Testis (tissue), 3 donors: ENCODE results near the gene SNN. TPM values are rescaled to one million over a fixed set of nuclear protein-coding genes. Genes with fewer than 3 reads are reported as not detected.

Experiments
- DNase-seq: peaks from one replicate; pipeline ENCODE4 v3.0.0-alpha.2; 2019
- H3K27ac ChIP-seq, 2 donors: fragments of 200-600 bp; sonication (generic); one replicate each; pipeline ENCODE4 v1.5.1; 2019
- H3K27me3 ChIP-seq: fragments of 200-600 bp; sonication (generic); one replicate; pipeline ENCODE4 v1.5.1; 2019
- H3K36me3 ChIP-seq: fragments of 200-600 bp; sonication (generic); one replicate; pipeline ENCODE4 v1.5.1; 2017; ENCODE audit warnings: low read depth; ENCODE audit errors: missing control alignments
- H3K4me1 ChIP-seq: fragments of 200-600 bp; sonication (generic); one replicate; pipeline ENCODE4 v1.5.1; 2019
- H3K4me3 ChIP-seq, 2 donors: fragments of 200-600 bp; sonication (generic); one replicate each; pipeline ENCODE4 v1.5.1; 2017 to 2019
- H3K9me3 ChIP-seq: fragments of 200-600 bp; sonication (generic); one replicate; pipeline ENCODE4 v1.5.1; 2017
- POLR2A ChIP-seq: fragments of 450-650 bp; IDR thresholded peaks from one replicate; pipeline ENCODE4 v1.6.1; 2017; ENCODE audit warnings: antibody characterized with exemption, mild to moderate bottlenecking, moderate library complexity
- WGBS, 2 donors: methylation state at CpG; one replicate each; pipeline ENCODE4 v1.1.5; 2018; 5-methylcytosine and 5-hydroxymethylcytosine counted together
- intact Hi-C: fragments of 100-400 bp; cut with DNase I; formaldehyde crosslinking; loops from one replicate; pipeline ENCODE4 v1.15.1; 2023; ENCODE audit warnings: low total_unique reads
- polyA plus RNA-seq: library from polyadenylated mRNA; stranded (reverse); fragments of 350-450 nt; fragmentation: Illumina TruSeq; extraction: RNeasy Lipid Tissue Mini Kit (QIAGEN cat#74804); gene quantifications from one replicate; pipeline ENCODE4 v1.2.3, GENCODE V29; 2014; ENCODE audit warnings: low read depth, low replicate concordance; ENCODE audit not compliant: insufficient read depth
- total RNA-seq, 2 donors: library from RNA; depleted of rRNA; stranded (reverse); fragments of >200 nt; gene quantifications; one replicate each; pipeline ENCODE4 v1.2.3, GENCODE V29; 2016
- TF ChIP-seq, protein P1 (sequence below), 3 experiments: fragments of 450-650 bp in 2 of 3; fragments of 200-600 bp in 1 of 3; sonication (generic) in 1 of 3; IDR thresholded peaks; one replicate each; pipeline ENCODE4 v1.5.1; 2016 to 2019; ENCODE audit warnings: antibody characterized with exemption in 3 of 3, mild to moderate bottlenecking in 2 of 3, moderate library complexity in 1 of 3

SNN gene
- total and polyA plus RNA-seq, 3 donors from 2014 or later = 7.0 to 10.3 (median 10.1) TPM

DNA sequence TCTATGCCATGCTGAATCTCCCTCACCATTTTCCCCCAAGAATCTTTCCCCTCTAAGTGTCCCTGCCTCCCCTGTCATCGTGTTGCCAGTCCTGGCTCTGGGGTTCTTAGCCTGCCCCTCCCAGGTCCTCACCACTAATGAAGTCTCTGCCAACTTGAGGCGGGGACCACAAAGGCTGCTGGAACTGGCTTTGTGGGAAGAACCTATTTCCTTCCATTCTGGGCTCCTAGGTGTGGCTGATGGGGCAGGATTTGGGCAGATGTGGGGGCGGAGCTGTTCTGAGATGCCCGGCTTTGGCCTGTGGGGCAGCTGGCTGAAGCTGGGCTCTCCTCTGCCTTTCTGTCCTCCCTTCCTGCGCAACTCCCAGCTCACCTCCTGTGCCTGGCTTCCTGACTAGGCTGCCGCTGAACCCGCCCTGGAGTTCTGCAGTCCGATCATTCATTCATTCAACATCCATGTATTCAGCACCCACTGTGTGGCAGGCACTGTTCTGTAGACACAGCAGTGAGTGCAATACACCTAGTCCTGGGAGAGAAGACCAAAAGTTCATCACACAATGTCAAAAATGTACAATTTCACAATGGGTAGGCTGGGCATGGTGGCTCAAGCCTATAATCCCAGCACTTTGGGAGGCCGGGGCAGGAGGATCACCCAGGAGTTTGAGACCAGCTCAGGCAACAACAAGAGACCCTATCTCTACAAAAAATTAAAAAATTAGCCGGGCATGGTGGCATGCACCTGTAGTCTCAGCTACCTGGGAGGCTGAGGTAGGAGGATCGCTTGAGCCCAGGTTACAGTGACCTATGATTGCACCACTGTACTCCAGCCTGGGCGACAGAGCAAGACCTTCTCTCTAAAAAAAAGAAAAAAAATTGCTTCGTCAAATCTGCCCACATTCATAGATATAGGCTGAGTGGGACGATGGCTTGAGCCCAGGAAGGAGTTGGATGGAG, 1.9 kb upstream of the SNN start:
- Histone ChIP-seq H3K27ac (no peak overlapping the region), H3K27me3 (no peaks in the 10 kb centered on the region), H3K9me3 (no peaks in the 10 kb centered on the region), H3K4me3 (no peak overlapping the region), H3K4me1 (peaks cover 17% of the 10 kb centered on the region), H3K36me3 (no peaks in the 10 kb centered on the region)
- intact Hi-C loops = no loop called here
- no peak for TF ChIP-seq POLR2A
- TF ChIP-seq, protein P1, sequence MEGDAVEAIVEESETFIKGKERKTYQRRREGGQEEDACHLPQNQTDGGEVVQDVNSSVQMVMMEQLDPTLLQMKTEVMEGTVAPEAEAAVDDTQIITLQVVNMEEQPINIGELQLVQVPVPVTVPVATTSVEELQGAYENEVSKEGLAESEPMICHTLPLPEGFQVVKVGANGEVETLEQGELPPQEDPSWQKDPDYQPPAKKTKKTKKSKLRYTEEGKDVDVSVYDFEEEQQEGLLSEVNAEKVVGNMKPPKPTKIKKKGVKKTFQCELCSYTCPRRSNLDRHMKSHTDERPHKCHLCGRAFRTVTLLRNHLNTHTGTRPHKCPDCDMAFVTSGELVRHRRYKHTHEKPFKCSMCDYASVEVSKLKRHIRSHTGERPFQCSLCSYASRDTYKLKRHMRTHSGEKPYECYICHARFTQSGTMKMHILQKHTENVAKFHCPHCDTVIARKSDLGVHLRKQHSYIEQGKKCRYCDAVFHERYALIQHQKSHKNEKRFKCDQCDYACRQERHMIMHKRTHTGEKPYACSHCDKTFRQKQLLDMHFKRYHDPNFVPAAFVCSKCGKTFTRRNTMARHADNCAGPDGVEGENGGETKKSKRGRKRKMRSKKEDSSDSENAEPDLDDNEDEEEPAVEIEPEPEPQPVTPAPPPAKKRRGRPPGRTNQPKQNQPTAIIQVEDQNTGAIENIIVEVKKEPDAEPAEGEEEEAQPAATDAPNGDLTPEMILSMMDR (IDR thresholded peaks at IDR 0.05) = no peak
- DNase-seq = no peak
- 82 to 86% methylated on average over 13 to 14 of the region's 14 CpGs for WGBS, 2 donors

DNA sequence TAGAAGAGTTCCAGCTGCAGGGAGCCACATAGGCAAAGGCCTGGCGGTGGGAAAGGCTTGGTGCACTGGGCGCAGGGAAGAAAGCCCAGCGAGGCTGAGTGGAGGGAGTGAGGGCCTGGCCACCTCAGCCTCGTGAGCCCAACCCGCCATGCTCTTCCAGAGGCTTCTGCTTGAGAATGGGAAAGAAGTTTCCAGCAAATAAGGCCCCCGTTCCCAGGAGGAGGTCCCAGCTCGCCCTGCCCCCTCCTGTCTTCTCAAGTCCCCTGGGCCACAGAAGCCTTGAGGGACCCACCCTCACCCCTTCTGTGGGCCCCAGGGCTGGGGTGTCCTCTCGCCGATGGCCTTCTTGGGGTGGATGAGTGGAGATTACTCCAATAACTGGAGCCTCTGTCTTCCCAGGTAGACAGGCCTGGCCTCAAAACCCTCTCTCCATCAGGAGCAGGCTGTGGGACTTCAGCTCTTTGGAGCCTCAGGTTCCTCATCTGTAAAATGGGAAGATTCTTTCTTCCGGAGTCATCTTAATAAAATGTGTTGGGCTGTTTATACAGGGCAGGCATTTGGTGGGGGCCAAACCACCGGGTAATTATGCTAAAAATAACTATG, 933 bp upstream of the SNN start:
- Histone ChIP-seq H3K27me3 (no peaks in the 10 kb centered on the region), H3K9me3 (no peaks in the 10 kb centered on the region), H3K36me3 (no peaks in the 10 kb centered on the region), H3K4me1 (peaks cover 21% of the 10 kb centered on the region), H3K27ac (peak overlapping the region in 1 of 2 donors; percentile 56), H3K4me3 (peak overlapping the region; percentile 45 to 53)
- intact Hi-C loops = no loop called here
- TF ChIP-seq, protein P1 (IDR thresholded peaks at IDR 0.05) = no peak
- TF ChIP-seq POLR2A = no peak
- no peak for DNase-seq
- 67 to 68% methylated on average over 10 to 11 of the region's 11 CpGs for WGBS, 2 donors

- 0% methylated on average over 76 of the region's 97 CpGs; no CpG with 5 or more reads in 1 of the 2 donors for WGBS, 2 donors
- intact Hi-C loops = no loop called here
- H3K36me3 ChIP-seq = no peaks in the 10 kb centered on the region
- H3K9me3 ChIP-seq = no peaks in the 10 kb centered on the region
- TF ChIP-seq POLR2A = no peak
- TF ChIP-seq, protein P1 (IDR thresholded peaks at IDR 0.05) = no peak
- no peak for DNase-seq
- H3K4me3 ChIP-seq = peak overlapping the region; percentile 80 to 85
- no peaks in the 10 kb centered on the region for H3K27me3 ChIP-seq
- H3K4me1 ChIP-seq = peaks cover 36% of the 10 kb centered on the region
- peak overlapping the region; percentile 55 to 64 for H3K27ac ChIP-seq
These were observed 546 bp downstream of the SNN start for GRCh38 chr16:11668623-11669379.

DNA sequence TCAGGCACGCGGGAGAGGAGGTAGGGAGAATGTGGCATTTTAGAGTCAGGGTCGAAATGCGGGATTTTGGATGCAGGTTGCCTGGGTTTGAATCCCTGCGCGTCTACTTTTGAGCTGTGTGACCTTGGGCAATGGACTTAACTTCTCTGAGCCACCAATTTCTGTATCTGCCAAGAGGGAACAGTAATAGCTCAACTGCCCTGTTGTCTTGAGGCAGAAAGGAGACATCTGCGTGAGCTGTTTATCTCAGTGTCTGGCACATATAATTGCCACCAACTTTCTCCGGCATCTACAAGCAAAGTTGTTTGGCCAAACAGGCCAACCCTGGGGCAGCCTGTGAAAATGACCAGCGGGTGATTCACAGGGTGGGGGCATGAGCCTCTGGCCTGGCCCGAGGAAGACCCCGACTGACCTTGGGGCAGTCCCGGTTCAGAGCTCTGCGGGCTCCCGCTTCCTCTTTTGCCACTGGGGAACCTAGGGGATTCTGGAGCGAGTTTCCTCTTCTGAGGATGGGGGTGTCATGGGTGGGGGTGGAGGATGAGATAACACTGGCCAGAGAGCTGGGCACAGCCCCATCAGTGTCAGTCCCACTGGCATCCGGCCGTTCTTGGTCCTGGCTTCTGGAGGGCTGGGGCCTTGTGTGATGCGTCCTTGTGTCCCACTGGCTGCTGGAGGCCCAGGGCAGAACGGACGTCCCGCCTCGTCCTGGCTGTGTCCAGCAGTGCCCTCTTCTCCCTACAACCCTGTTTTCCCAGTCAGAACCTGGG, 1.3 kb downstream of the SNN start:
- DNase-seq = no peak
- Histone ChIP-seq H3K9me3 (no peaks in the 10 kb centered on the region), H3K36me3 (no peaks in the 10 kb centered on the region), H3K27ac (peak overlapping the region; percentile 55 to 64), H3K27me3 (no peaks in the 10 kb centered on the region), H3K4me3 (peak overlapping the region; percentile 80 to 85), H3K4me1 (peaks cover 41% of the 10 kb centered on the region)
- 14 to 20% methylated on average over 16 to 22 of the region's 22 CpGs for WGBS, 2 donors
- TF ChIP-seq, protein P1 (IDR thresholded peaks at IDR 0.05) = no peak
- TF ChIP-seq POLR2A = no peak
- intact Hi-C loops = no loop called here
